Gastroesophageal sphincter (tissue), 3 donors: ENCODE data around the gene MYOZ3.

Experiments
- CTCF ChIP-seq, 4 experiments: fragments of 200-600 bp in 2 of 4; fragments of 450-650 bp in 2 of 4; sonication (generic) in 1 of 4; IDR thresholded peaks; one replicate each; pipeline ENCODE4 v1.5.1; 2017 to 2019; ENCODE audit warnings: antibody characterized with exemption in 4 of 4, mild to moderate bottlenecking in 2 of 4, moderate library complexity in 2 of 4
- EP300 ChIP-seq: sonication (generic); formaldehyde crosslinking; IDR thresholded peaks from one replicate; pipeline ENCODE4 v1.6.1; 2017; ENCODE audit warnings: antibody characterized with exemption, mild to moderate bottlenecking
- POLR2A ChIP-seq, 2 donors: fragments of 450-650 bp; IDR thresholded peaks; one replicate each; pipeline ENCODE4 v1.6.1; 2017; ENCODE audit warnings: antibody characterized with exemption in 2 of 2, mild to moderate bottlenecking in 2 of 2, moderate library complexity in 1 of 2
- POLR2AphosphoS5 ChIP-seq: sonication (generic); formaldehyde crosslinking; IDR thresholded peaks from one replicate; pipeline ENCODE4 v1.6.1; 2017; ENCODE audit warnings: antibody characterized with exemption

DNA sequence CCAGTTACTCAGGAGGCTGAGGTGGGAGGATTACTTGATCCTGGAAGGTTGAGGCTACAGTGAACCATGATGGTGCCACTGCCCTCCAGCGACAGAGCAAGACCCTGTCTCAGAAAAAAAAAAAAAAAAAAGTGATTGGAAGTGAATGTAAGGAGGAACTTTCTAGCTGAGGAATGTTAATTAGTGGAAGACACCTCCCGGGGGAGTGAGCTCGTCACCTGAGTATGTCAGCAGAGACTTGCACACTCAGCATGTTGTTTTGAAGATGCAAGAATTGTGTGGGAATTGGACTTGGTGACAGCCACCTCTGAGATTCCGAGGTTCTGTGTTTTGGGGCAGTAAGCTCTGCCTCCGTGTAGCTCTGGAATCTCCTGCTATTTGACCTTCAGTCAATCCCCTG lies 17.0 kb upstream of the MYOZ3 start:
- TF ChIP-seq CTCF (IDR thresholded peaks at IDR 0.05) (no peak), EP300 (no peak), POLR2AphosphoS5 (no peak), POLR2A (IDR thresholded peaks at IDR 0.05) (no peak)
